Superior temporal gyrus (tissue), 1 donor: ENCODE results near the gene ZNF346.
"Not testable (repeated sequence)": the region's sequence is repeated elsewhere in the genome, so short reads cannot be mapped to it uniquely, and the experiment has no call there.

Experiments
- DNase-seq: peaks from one replicate; pipeline ENCODE4 v3.0.0-alpha.2; 2016; ENCODE audit errors: extremely low spot score

The ZNF346 gene

DNA sequence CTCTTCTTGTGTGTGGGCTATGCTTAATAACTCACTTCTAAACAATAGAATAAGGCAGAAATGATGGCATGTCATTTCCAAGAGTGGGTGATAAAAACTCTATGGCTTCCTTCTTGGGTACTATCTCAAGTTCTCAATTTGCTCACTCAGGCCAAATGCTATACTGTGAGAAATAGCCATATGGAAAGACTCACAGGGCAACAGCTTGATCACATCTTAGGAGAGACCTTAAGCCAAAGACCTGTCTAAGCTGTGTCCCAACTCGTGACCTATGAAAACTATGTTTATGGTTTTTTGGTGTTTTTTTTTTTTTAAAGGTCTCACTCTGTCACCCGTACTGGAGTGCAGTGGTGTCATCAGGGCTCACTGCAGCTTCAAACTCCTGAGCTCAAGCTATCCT lies 13.8 kb upstream of the ZNF346 start:
- DNase-seq: no peak

- DNase-seq: no peak
These were observed 12.3 kb upstream of the ZNF346 start for GRCh38 chr5:177010153-177010552.

DNA sequence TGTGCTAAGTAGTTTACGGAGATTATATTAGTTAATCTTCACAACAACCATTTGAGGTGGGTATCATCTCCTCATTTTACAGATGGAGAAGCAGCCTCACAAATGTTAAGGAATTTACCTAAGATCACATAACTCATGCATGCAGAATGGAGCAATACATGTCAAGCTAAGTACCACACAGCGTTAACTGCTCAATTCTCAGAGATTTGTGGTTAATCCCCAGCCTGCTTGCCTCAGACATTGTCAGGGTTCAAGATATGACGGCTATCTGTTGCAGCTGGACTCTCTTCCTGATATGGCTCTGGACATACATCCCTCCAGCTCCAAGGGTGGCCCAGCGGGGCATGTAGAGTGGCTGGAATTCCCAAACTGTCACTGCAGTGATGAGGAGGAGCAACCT lies 7.3 kb upstream of the ZNF346 start:
- DNase-seq: no peak

DNA sequence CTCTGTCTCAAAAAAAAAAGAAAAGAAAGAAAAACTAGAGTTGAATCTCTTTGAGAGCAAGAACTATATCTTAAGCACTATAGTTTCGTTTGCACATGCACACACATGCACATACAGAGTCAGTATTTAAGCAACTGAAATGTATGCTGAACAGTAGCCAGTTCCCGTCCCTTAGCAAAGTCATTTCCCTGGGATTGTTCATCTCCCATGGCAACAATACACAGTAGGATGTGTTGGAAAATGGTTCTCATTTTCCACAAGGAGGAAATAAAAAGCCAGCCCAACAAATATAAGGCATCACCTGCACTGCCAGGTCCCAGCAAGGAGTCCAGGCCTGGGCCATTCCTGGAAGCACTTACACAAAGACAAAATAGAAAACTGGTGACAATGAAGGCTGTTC lies 4.2 kb upstream of the ZNF346 start:
- no peak for DNase-seq

- no peak for DNase-seq
These were observed 2.5 kb upstream of the ZNF346 start for GRCh38 chr5:177020033-177020432.

- peak; percentile 29 for DNase-seq
These were observed 788 bp downstream of the ZNF346 start for GRCh38 chr5:177023303-177023664.

- DNase-seq: no peak
These were observed 2.1 kb downstream of the ZNF346 start for GRCh38 chr5:177024559-177024958.

DNA sequence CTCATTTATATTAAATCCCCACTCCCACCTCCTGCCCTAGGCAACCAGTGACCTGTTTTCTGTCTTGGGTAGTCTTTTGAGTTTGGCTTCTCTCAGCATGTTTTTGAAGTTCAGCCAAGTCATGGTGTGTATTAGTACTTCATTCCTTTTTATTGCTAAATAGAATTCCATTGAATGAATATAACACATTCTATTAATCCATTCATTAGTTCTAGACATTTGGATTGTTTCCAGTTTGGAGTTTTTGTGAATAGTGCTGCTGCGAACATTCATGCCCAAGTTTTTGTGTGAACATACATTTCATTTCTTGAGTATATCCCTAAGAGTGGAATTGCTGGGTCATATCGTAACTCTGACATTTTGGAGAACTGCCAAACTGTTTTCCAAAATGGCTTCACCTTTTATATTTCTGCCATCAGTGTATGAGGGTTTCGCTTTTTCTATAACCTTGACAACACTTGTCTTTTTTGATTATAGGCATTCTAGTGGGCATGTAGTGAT lies 2.7 kb downstream of the ZNF346 start:
- no peak for DNase-seq

DNA sequence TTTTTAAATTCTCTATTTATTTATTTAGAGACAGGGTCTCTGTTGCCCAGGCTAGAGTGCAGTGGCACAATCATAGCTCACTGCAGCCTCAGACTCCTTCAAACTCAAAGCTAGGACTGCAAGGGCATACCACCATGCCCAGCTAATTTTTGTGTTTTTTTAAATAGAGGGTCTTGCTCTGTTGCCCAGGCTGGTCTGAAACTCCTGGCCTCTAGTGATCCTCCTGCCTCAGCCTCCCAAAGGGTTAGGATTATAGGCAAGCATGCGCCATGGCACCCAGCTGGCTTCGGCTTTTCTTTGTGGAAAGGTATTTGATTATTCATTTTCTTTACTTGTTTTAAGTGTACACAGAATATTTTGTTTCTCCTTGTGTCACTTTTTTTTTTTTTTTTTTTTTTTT lies 5.2 kb downstream of the ZNF346 start:
- DNase-seq: no peak

DNA sequence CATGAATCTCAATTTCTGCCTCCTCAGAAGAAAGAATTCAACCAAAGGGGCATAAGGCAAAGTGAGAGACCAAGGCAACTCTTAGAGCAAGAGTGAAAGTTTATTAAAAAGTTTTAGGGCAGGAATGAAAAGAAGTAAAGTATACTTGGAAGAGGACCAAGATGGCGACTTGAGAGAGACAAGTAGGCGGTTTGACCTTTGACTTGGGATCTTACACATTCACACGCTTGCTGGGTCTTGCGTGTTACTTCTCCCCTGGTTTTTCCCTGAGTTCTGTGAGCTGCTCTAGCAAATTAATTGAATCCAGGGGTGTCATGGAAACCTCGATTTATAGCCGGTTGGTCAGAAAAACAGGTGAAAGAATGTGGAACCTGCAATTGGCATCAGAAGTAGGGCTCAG lies 7.0 kb downstream of the ZNF346 start:
- no peak for DNase-seq

DNA sequence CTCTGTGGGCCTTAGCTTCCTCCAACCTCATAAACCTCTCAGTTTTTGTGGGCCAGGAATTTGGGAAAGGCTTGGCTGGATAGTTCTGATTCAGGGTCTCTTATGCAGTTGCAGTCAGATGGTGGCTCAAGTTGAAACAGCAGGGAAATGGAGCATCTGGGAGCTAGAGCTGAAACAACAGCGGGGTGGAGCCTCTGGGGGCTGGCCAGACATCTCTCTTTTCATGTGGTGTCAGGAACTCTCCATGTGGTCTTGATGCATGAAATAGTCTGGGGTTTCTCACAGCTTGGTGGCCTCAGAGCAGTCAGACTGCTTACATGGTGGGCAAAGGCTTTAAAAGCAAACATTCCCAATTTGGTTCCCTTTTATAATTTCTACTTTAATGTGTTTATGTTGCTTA lies 13.5 kb downstream of the ZNF346 start:
- no peak for DNase-seq

DNA sequence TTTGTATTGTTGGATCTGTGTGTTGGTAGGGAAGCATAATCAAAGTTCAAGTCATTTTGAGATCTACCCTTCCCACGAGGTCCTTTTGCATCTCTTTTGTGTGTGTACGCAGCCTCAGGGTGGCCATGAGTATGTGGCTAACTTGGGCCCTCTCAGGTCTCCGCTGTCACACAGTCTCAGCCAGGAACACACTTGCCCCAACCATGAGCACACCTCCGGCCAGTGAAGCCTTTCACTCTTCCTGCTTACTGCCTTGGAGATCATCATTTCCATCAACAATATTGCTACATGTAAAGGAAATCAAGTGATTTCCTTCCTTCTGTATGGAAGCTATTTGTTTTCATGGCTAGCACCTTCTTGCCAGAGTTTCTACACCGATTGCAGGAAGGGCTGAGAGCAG lies 13.9 kb downstream of the ZNF346 start:
- no peak for DNase-seq

- no peak for DNase-seq
These were observed 14.4 kb downstream of the ZNF346 start for GRCh38 chr5:177036921-177037320.

- DNase-seq: peak; percentile 49
These were observed 18.4 kb downstream of the ZNF346 start for GRCh38 chr5:177040814-177041420.

- DNase-seq: no peak
These were observed 19.4 kb downstream of the ZNF346 start for GRCh38 chr5:177041936-177042335.

- no peak for DNase-seq
These were observed 20.6 kb downstream of the ZNF346 start for GRCh38 chr5:177043114-177043513.

GRCh38 chr5:177043958-177044357 lies 21.5 kb downstream of the ZNF346 start:
- no peak for DNase-seq

GRCh38 chr5:177044641-177045040 lies 22.1 kb downstream of the ZNF346 start:
- no peak for DNase-seq

DNA sequence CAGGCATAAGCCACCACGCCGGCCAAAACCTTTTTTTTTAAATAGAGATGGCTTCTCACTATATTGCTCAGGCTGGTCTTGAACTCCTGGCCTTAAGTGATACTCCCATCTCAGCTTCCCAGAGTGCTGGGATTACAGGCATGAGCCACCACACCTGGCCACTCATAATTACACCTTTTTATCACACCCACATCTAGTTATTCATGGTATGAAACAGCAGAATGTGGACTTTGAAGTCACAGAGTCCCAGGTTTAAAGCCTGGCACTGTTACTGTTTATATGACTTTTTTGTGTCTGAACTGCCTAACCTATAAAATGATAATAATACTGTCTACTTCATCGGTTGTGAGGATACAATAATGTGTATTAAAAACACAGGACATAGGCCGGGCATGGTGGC lies 23.1 kb downstream of the ZNF346 start:
- DNase-seq: no peak

DNA sequence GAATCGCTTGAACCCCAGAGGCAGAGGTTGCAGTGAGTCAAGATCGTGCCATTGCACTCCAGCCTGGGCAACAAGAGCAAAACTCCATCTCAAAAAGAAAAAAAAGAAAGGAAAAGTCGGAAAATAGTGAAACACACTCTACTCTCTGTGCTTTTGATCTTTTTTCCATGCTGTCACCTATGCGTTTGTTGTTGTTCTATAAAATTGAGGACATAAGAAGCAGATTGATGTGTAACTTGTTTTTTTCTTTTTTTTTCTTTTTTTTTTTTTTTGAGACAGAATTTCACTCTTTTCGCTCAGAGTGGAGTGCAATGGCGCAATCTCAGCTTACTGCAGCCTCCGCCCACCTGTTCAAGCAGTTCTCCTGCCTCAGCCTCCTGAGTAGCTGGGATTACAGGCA lies 26.0 kb downstream of the ZNF346 start:
- not testable (repeated sequence) for DNase-seq

DNA sequence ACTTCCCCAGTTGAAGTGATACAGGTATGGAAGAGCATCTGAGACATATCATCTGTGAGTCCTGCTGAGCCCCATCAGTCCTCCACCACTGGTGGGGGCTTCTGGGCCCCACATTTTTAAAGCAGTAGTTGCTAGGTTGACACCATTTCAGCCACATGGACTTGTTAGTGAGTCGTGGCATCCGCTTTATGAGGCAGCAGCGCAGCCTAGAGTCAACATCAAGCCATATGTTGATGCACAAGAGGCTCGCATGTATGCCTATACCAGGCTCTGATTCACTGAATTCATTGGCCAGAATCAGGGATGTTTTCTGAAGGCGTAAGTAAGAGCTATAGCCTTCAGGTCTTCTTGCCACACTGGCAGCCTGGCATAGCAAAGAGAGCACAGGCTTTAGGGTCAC lies 26.8 kb downstream of the ZNF346 start:
- no peak for DNase-seq

DNA sequence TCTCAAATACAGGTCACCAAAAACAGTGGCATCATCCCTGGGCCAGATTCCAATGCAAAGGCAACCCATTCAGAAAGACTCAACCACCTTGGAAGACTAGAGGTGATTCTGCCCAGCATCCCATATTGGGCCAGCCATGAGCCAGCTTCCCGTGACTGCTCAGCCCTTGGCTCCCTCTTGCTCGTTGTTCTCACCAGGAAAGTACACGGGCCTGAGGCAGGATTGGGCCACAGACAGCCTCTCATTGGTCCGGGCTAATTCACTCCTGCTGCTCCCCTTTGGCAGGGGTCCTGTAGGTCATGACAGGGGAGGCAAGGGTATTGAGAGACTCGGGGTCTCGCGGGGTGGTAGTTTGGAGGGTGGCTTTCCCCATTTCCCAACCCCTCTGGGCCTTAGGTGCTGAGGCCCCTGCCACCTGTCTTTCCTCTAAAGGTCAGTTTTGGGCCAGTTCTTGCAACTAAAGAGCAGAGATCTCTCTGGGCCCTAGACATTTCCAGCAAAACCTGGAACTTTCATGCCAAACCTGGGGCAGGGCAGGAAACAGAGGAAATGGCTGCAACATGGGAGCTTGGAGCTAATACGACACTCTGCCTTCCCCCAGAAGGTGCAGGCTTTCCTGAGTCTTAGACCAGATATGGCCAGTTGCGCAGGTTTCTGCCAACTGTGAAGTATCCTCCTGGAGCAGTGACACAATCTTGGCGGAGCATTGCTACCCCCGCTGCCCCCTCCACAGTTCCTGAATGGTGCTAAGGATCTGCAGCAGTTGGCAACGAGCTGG lies 42.2 kb downstream of the ZNF346 start:
- no peak for DNase-seq

- DNase-seq: no peak
These were observed 43.0 kb downstream of the ZNF346 start for GRCh38 chr5:177065491-177065890.

DNA sequence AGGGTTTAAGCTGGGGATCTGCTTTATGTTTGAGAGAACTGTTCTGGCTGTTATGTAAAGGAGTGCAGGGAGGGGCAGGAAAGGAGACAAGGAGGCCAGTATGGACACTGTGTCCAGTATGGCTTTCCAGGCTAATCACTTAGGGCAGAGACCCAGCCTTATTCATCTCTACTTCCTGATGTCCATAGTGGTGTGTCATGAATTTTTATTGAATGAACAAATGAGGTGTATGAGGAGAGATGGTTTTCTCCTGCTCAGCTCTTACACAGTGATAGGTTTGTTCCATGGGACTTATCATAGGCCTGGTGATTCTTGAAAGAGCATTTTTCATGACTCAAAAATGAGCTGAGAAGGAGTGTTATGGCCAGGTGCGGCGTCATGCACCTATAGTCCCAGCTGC lies 43.7 kb downstream of the ZNF346 start:
- no peak for DNase-seq
